ENCODE measurements around the gene SCFD2. TPM values are rescaled to one million over a fixed set of nuclear protein-coding genes. Genes with fewer than 3 reads are reported as not detected.

SCFD2 gene
- total and polyA plus RNA-seq, 2 of the 8 experiments (the other 6 are each of a cell fraction or from before 2014, with no cell fraction given): 6.2 to 10.2 TPM

GRCh38 chr4:53197772-53198142 lies 168.1 kb downstream of the SCFD2 start:
- Histone ChIP-seq H4K8ac (ENCODE audit: extremely low read depth, insufficient read depth, low read length) (no peak overlapping the region), H2BK12ac (ENCODE audit: low read depth, low read length) (no peak overlapping the region), H3K4me3 (ENCODE audit: extremely low read depth in 1 of 4, insufficient read depth in 2 of 4, low read depth in 3 of 4, low read length in 4 of 4) (no peak overlapping the region), H3K36me3 (ENCODE audit: control insufficient read depth in 2 of 4, insufficient read depth in 4 of 4, low read length in 3 of 4) (no peaks in the 10 kb centered on the region), H2AFZ (ENCODE audit: low read length) (no peak overlapping the region), H2BK20ac (ENCODE audit: low read length) (no peak overlapping the region), H3K9me3 (ENCODE audit: insufficient read depth in 2 of 2, low read depth in 1 of 2, low read length in 1 of 2) (no peaks in the 10 kb centered on the region), H3K79me2 (ENCODE audit: control insufficient read depth in 1 of 2, insufficient read depth in 2 of 2, low read length in 2 of 2) (no peaks in the 10 kb centered on the region), H2BK120ac (replicated peaks; ENCODE audit: low read depth, low read length) (no peak overlapping the region), H2BK15ac (ENCODE audit: low read length) (no peak overlapping the region), H3K4ac (replicated peaks; ENCODE audit: insufficient read length, low read depth, low read length) (no peak overlapping the region), H3K79me1 (ENCODE audit: low read depth, low read length) (no peaks in the 10 kb centered on the region), H4K5ac (ENCODE audit: insufficient read length, low read depth, low read length) (no peak overlapping the region), H3K27me3 (replicated peaks in 1 of 4; ENCODE audit: control insufficient read depth in 3 of 4, extremely low read depth in 1 of 4, insufficient read depth in 3 of 4, low read length in 3 of 4) (no peaks in the 10 kb centered on the region), H3K23me2 (ENCODE audit: low read depth, low read length) (no peaks in the 10 kb centered on the region; the same call in 1 of the 2 replicates), H3K23ac (ENCODE audit: insufficient read length) (no peak overlapping the region), H4K20me1 (replicated peaks in 1 of 2; ENCODE audit: control insufficient read depth in 1 of 2, insufficient read depth in 2 of 2, low read length in 2 of 2) (no peaks in the 10 kb centered on the region), H3K27ac (ENCODE audit: low read depth, low read length) (no peak overlapping the region), H3K4me1 (replicated peaks in 1 of 4; ENCODE audit: control insufficient read depth in 3 of 4, insufficient read depth in 4 of 4, low read length in 3 of 4) (no peaks in the 10 kb centered on the region), H3K18ac (ENCODE audit: extremely low read depth, low read length) (no peak overlapping the region), H2AK5ac (ENCODE audit: low read depth, low read length) (no peak overlapping the region), H3K14ac (ENCODE audit: insufficient read length) (no peak overlapping the region), H3K9ac (replicated peaks in 1 of 4; ENCODE audit: extremely low read depth in 1 of 4, low read depth in 3 of 4, low read length in 3 of 4) (no peak overlapping the region), H2BK5ac (ENCODE audit: low read depth, low read length) (no peak overlapping the region), H4K91ac (replicated peaks; ENCODE audit: insufficient read length, low read length) (no peak overlapping the region), H3K4me2 (ENCODE audit: insufficient read depth in 1 of 2, low read depth in 2 of 2, low read length in 2 of 2) (no peak overlapping the region), H3K56ac (replicated peaks; ENCODE audit: insufficient read length, low read depth, low read length) (no peak overlapping the region)
- ChIA-PET CTCF (ENCODE audit: partially characterized antibody) (no interaction called here), POLR2A (ENCODE audit: partially characterized antibody) (no interaction called here)
- DNase-seq (ENCODE audit: low read depth in 1 of 2, low spot score in 2 of 2) (no peak), FAIRE-seq (no peak)
- 94% methylated on average over 1 of the region's 1 CpG; no CpG with 5 or more reads in 1 of the 2 experiments for WGBS, 2 experiments (ENCODE audit: extremely low coverage in 1 of 2, insufficient coverage in 1 of 2, insufficient read length in 1 of 2, insufficient replicate concordance in 2 of 2, low coverage in 1 of 2, low lambda C conversion rate in 2 of 2, missing lambda C conversion rate in 1 of 2)
- TF ChIP-seq CBX5 (IDR thresholded peaks at IDR 0.05; ENCODE audit: low read depth, low read length) (no peak), GTF2F1 (IDR thresholded peaks at IDR 0.05; ENCODE audit: borderline replicate concordance, low read depth, low read length) (no peak), SAP30 (IDR thresholded peaks at IDR 0.05; ENCODE audit: insufficient read depth, insufficient replicate concordance, low read length) (no peak), KDM5A (IDR thresholded peaks at IDR 0.05; ENCODE audit: low read length) (no peak), EGR1 (IDR thresholded peaks at IDR 0.05; ENCODE audit: borderline replicate concordance, low read depth, low read length) (no peak), EP300 (IDR thresholded peaks at IDR 0.05; ENCODE audit: borderline replicate concordance in 1 of 2, low read depth in 2 of 2, low read length in 2 of 2) (no peak), KDM1A (IDR thresholded peaks at IDR 0.05; ENCODE audit: borderline replicate concordance, low read length) (no peak), CEBPB (IDR thresholded peaks at IDR 0.05; ENCODE audit: low read depth, low read length) (no peak), ZNF274 (IDR thresholded peaks at IDR 0.05; ENCODE audit: borderline replicate concordance, extremely low read depth, low read length) (no peak), FOSL1 (IDR thresholded peaks at IDR 0.05; ENCODE audit: insufficient read depth, low read depth, low read length) (no peak), TBP (IDR thresholded peaks at IDR 0.05; ENCODE audit: low read depth, low read length) (no peak), POLR2A (IDR thresholded peaks at IDR 0.05; ENCODE audit: control extremely low read depth in 1 of 2, low read depth in 2 of 2, low read length in 2 of 2) (no peak), EZH2 (IDR thresholded peaks at IDR 0.05; ENCODE audit: low read depth, low read length, severe bottlenecking) (no peak), ATF3 (IDR thresholded peaks at IDR 0.05; ENCODE audit: insufficient read depth, low read depth, low read length) (no peak), CBX8 (IDR thresholded peaks at IDR 0.05; ENCODE audit: borderline replicate concordance, low read depth, low read length) (no peak)

All from H1 (cell line).